Calu3 (cell line): ENCODE data around the gene ALG8. TPM values are rescaled to one million over a fixed set of nuclear protein-coding genes. Genes with fewer than 3 reads are reported as not detected.

Source experiments
- BruUV-seq: library from RNA; stranded (reverse); fragments of 400-500 nt; replicated peaks from 2 replicates; lab custom pipeline; 2021; lab: Mats Ljungman, UMichigan
- CTCF ChIA-PET: fragments of 300-600 bp; sonication (Branson Sonifier 250); formaldehyde crosslinking; loops from one replicate; lab custom pipeline; 2022; ENCODE audit warnings: antibody characterized with exemption; lab: Charles Lee
- DNase-seq: peaks from one replicate; pipeline ENCODE4 v3.0.0; 2022
- H3K27ac Mint-ChIP-seq: one replicate; pipeline ENCODE4 v1.8.0; 2022; ENCODE audit warnings: mixed read lengths; ENCODE audit not compliant: unreplicated experiment
- H3K27me3 Mint-ChIP-seq: one replicate; pipeline ENCODE4 v1.8.0; 2022; ENCODE audit warnings: mixed read lengths; ENCODE audit not compliant: unreplicated experiment
- H3K36me3 Mint-ChIP-seq: one replicate; pipeline ENCODE4 v1.8.0; 2022; ENCODE audit warnings: mild to moderate bottlenecking, moderate library complexity, mixed read lengths; ENCODE audit not compliant: insufficient read depth, unreplicated experiment
- H3K4me1 Mint-ChIP-seq: one replicate; pipeline ENCODE4 v1.8.0; 2022; ENCODE audit warnings: mild to moderate bottlenecking, low read depth, mixed read lengths; ENCODE audit not compliant: unreplicated experiment
- H3K4me3 Mint-ChIP-seq: one replicate; pipeline ENCODE4 v1.8.0; 2022; ENCODE audit warnings: mild to moderate bottlenecking, low read depth, moderate library complexity, mixed read lengths; ENCODE audit not compliant: unreplicated experiment
- H3K9me3 Mint-ChIP-seq: one replicate; pipeline ENCODE4 v1.8.0; 2022; ENCODE audit warnings: low read depth, mixed read lengths; ENCODE audit not compliant: unreplicated experiment
- intact Hi-C: fragments of 100-400 bp; cut with micrococcal nuclease; formaldehyde crosslinking; loops from one replicate; pipeline ENCODE4 v1.10.0; 2022; ENCODE audit not compliant: unreplicated experiment
- total RNA-seq: library from RNA; stranded (reverse); gene quantifications from 2 replicates; pipeline ENCODE4 v1.2.3, GENCODE V29; 2022
- TF ChIP-seq, protein P1 (sequence below): fragments of 200-600 bp; IDR thresholded peaks from one replicate; pipeline ENCODE4 v1.8.0; 2022; ENCODE audit warnings: antibody characterized with exemption; ENCODE audit not compliant: unreplicated experiment

Gene ALG8
- total RNA-seq, 1 experiment from 2014 or later, result 85.7 TPM

DNA sequence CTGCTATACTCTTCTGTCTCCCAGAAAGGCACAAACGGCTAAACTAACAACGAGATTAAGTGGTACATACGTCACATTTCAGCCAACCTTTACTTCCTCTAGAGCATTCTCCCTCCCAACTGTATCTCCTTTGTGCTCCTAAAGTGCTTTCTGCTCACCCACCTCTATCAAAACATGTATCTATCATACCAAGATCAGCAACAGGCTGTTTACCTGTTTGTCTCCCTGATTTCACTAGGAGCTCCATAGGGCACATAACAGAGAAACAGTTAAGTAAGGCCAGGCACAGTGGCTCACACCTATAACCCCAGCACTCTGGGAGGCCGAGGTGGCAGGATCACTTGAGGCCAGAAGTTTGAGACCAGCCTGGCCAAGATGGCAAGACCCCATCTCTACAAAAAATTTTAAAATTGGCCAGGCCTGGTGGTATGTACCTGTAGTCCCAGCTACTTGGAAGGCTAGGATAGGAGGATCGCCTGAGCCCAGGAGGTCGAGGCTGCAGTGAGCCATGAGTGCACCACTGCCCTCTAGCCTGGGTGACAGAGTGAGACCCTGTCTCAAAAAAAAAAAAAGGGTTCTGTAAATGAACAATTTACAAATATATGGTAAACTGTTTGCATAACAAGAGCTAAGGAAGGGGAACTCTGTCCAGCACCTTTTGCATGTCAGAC, 62.6 kb downstream of the ALG8 start:
- Mint-ChIP-seq H3K27ac (peak overlapping the region; percentile 53), H3K27me3 (no peaks in the 10 kb centered on the region), H3K4me1 (peaks cover 59% of the 10 kb centered on the region), H3K9me3 (peaks cover 2% of the 10 kb centered on the region), H3K4me3 (peak overlapping the region; percentile 28), H3K36me3 (peaks cover 50% of the 10 kb centered on the region)
- no TSS peak for BruUV-seq
- no peak for DNase-seq
- CTCF ChIA-PET, result interaction anchor here (0.6 kb wide), 1 partner anchor 108 kb away, joined by 4 read pairs; no protein-coding TSS in a partner anchor
- intact Hi-C loops, result no loop called here
- TF ChIP-seq, protein P1, sequence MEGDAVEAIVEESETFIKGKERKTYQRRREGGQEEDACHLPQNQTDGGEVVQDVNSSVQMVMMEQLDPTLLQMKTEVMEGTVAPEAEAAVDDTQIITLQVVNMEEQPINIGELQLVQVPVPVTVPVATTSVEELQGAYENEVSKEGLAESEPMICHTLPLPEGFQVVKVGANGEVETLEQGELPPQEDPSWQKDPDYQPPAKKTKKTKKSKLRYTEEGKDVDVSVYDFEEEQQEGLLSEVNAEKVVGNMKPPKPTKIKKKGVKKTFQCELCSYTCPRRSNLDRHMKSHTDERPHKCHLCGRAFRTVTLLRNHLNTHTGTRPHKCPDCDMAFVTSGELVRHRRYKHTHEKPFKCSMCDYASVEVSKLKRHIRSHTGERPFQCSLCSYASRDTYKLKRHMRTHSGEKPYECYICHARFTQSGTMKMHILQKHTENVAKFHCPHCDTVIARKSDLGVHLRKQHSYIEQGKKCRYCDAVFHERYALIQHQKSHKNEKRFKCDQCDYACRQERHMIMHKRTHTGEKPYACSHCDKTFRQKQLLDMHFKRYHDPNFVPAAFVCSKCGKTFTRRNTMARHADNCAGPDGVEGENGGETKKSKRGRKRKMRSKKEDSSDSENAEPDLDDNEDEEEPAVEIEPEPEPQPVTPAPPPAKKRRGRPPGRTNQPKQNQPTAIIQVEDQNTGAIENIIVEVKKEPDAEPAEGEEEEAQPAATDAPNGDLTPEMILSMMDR, result no peak

DNA sequence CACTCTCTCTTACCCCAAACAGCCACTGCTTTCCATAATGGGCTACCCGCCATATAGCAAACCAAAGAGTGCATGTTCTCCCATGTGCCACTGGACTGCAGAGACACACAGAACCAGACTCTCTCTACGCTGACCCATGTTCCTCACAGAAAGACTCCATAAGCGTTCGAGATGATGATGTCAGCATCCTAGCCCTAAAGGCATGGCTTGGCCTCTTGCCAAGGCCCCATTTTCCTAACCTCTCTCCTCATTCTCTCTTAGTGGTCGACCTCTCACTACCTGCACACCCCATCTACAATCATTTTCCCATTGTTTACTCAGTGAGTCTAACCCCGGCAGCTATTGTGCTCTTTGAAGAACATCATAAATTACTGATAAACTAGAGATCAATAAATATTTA, 64.7 kb downstream of the ALG8 start:
- CTCF ChIA-PET, result no interaction called here
- BruUV-seq, result no TSS peak
- intact Hi-C loops, result no loop called here
- peak overlapping the region; percentile 2 for H3K4me3 Mint-ChIP-seq
- peaks cover 54% of the 10 kb centered on the region for H3K4me1 Mint-ChIP-seq
- H3K9me3 Mint-ChIP-seq, result no peaks in the 10 kb centered on the region
- TF ChIP-seq, protein P1, result no peak
- no peak overlapping the region for H3K27ac Mint-ChIP-seq
- DNase-seq, result peak; percentile 36
- no peaks in the 10 kb centered on the region for H3K27me3 Mint-ChIP-seq
- H3K36me3 Mint-ChIP-seq, result peaks cover 36% of the 10 kb centered on the region

DNA sequence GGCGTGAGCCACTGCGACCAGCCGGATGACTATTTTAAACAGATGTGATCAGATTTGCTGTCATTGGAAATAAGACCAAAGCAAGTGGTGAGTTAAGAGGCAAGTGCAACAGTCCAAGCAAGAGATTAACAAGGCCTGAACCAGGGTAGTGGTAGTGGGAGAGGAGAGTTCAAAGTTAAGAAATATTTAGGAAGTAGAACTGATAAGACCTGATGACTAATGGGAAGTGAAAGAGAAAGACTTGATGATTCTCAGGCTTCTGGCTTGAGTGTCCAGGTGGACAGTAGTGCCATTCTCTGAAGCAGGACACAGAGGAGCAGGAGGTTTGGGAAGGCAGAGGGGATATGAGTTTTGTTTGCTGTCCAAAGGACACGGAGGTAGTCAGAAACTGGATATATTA, 67.0 kb downstream of the ALG8 start:
- TF ChIP-seq, protein P1, result no peak
- H3K4me3 Mint-ChIP-seq, result peak overlapping the region; percentile 2
- no peak for DNase-seq
- intact Hi-C loops, result no loop called here
- no peaks in the 10 kb centered on the region for H3K9me3 Mint-ChIP-seq
- peaks cover 43% of the 10 kb centered on the region for H3K4me1 Mint-ChIP-seq
- H3K36me3 Mint-ChIP-seq, result peaks cover 28% of the 10 kb centered on the region
- CTCF ChIA-PET, result no interaction called here
- BruUV-seq, result no TSS peak
- H3K27me3 Mint-ChIP-seq, result no peaks in the 10 kb centered on the region
- H3K27ac Mint-ChIP-seq, result no peak overlapping the region

DNA sequence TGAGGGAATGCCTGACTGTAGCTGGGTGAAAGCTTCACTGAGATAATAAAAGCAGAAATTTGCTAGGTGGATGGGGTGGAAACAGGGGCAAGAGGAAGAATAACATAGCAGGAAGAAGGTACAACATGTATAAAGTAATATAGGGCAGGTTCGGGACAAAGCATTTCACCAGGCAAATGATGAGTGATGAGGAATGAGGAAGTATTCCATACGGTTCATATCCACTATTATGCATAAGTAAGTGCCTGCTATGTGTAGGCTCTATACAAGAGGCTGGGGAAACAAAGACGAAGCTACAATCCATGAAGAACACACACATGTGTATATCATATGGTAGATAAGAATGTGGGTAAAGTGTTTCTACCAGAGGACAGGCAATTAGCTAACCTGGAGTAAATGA, 67.7 kb downstream of the ALG8 start:
- Mint-ChIP-seq H3K27ac (no peak overlapping the region), H3K4me3 (no peak overlapping the region), H3K36me3 (peaks cover 32% of the 10 kb centered on the region), H3K27me3 (no peaks in the 10 kb centered on the region), H3K4me1 (peaks cover 39% of the 10 kb centered on the region), H3K9me3 (no peaks in the 10 kb centered on the region)
- no TSS peak for BruUV-seq
- CTCF ChIA-PET, result no interaction called here
- DNase-seq, result no peak
- intact Hi-C loops, result no loop called here
- TF ChIP-seq, protein P1, result no peak
